Caco-2 (cell line): Measurements from ENCODE around the gene CLCF1. TPM values are rescaled to one million over a fixed set of nuclear protein-coding genes. Genes with fewer than 3 reads are reported as not detected.
A peak's percentile ranks its signal among the peaks of the same experiment; 100 is the strongest.

Experiments used
- BruUV-seq: library from RNA; stranded (reverse); fragments of 400-500 nt; replicated peaks from 2 replicates; lab custom pipeline; 2021; lab: Mats Ljungman, UMichigan
- CTCF ChIA-PET: fragments of 300-600 bp; sonication (Branson Sonifier 250); formaldehyde crosslinking; loops from one replicate; lab custom pipeline; 2022; ENCODE audit warnings: antibody characterized with exemption; lab: Charles Lee
- POLR2A ChIA-PET: fragments of 300-600 bp; sonication (Branson Sonifier 250); formaldehyde crosslinking; loops from one replicate; lab custom pipeline; 2022; ENCODE audit warnings: antibody characterized with exemption; lab: Charles Lee
- DNase-seq, 2 experiments: peaks; one replicate each; pipeline versions ENCODE4 v3.0.0 to v3.0.0-alpha.2; 2020 to 2022
- H3K27me3 ChIP-seq: replicated peaks from 2 replicates; pipeline ENCODE4 v1.6.0; 2011; ENCODE audit warnings: low read length; ENCODE audit not compliant: control insufficient read depth, insufficient read depth
- H3K36me3 ChIP-seq: 2 replicates; pipeline ENCODE4 v1.5.1; 2011; ENCODE audit warnings: low read length; ENCODE audit not compliant: control insufficient read depth, insufficient read depth
- H3K4me1 ChIP-seq: fragments of 250-450 bp; sonication (Bioruptor Pico); 2 replicates; pipeline ENCODE4 v1.5.1; 2020; ENCODE audit warnings: mild to moderate bottlenecking
- H3K4me3 ChIP-seq: 2 replicates; pipeline ENCODE4 v1.5.1; 2011; ENCODE audit warnings: low read depth, mild to moderate bottlenecking, control low read depth, low read length
- H3K9me3 ChIP-seq: fragments of 250-450 bp; sonication (Bioruptor Pico); 2 replicates; pipeline ENCODE4 v1.5.1; 2020; ENCODE audit warnings: mild to moderate bottlenecking, moderate library complexity
- H3K27ac Mint-ChIP-seq: one replicate; pipeline ENCODE4 v1.8.0; 2022; ENCODE audit warnings: mixed read lengths; ENCODE audit not compliant: unreplicated experiment
- H3K27me3 Mint-ChIP-seq: one replicate; pipeline ENCODE4 v1.8.0; 2022; ENCODE audit warnings: mixed read lengths; ENCODE audit not compliant: insufficient read depth, unreplicated experiment
- H3K36me3 Mint-ChIP-seq: one replicate; pipeline ENCODE4 v1.8.0; 2022; ENCODE audit warnings: mild to moderate bottlenecking, mixed read lengths; ENCODE audit not compliant: insufficient read depth, unreplicated experiment
- H3K4me1 Mint-ChIP-seq: one replicate; pipeline ENCODE4 v1.8.0; 2022; ENCODE audit warnings: low read depth, mixed read lengths; ENCODE audit not compliant: unreplicated experiment
- H3K4me3 Mint-ChIP-seq: one replicate; pipeline ENCODE4 v1.8.0; 2022; ENCODE audit warnings: mild to moderate bottlenecking, moderate library complexity, mixed read lengths; ENCODE audit not compliant: unreplicated experiment
- H3K9me3 Mint-ChIP-seq: one replicate; pipeline ENCODE4 v1.8.0; 2022; ENCODE audit warnings: mixed read lengths; ENCODE audit not compliant: unreplicated experiment
- intact Hi-C: fragments of 100-400 bp; cut with micrococcal nuclease; formaldehyde crosslinking; loops from one replicate; pipeline ENCODE4 v1.10.0; 2022; ENCODE audit not compliant: unreplicated experiment
- total RNA-seq: library from RNA; stranded (reverse); gene quantifications from 2 replicates; pipeline ENCODE4 v1.2.3, GENCODE V29; 2022
- TF ChIP-seq, protein P1 (sequence below), 2 experiments: fragments of 200-600 bp in 1 of 2; IDR thresholded peaks; 1 replicate in 1 of 2; 2 replicates in 1 of 2; pipeline versions ENCODE4 v1.5.1 to v1.8.0; 2011 to 2022; ENCODE audit warnings: antibody characterized with exemption in 1 of 2, control low read depth in 1 of 2, inconsistent platforms in 1 of 2, low read depth in 1 of 2, low read length in 1 of 2, mild to moderate bottlenecking in 1 of 2, moderate library complexity in 1 of 2; ENCODE audit not compliant: insufficient read depth in 1 of 2, severe bottlenecking in 1 of 2, unreplicated experiment in 1 of 2

The CLCF1 gene
- total RNA-seq, 1 experiment from 2014 or later: 4.5 TPM

DNA sequence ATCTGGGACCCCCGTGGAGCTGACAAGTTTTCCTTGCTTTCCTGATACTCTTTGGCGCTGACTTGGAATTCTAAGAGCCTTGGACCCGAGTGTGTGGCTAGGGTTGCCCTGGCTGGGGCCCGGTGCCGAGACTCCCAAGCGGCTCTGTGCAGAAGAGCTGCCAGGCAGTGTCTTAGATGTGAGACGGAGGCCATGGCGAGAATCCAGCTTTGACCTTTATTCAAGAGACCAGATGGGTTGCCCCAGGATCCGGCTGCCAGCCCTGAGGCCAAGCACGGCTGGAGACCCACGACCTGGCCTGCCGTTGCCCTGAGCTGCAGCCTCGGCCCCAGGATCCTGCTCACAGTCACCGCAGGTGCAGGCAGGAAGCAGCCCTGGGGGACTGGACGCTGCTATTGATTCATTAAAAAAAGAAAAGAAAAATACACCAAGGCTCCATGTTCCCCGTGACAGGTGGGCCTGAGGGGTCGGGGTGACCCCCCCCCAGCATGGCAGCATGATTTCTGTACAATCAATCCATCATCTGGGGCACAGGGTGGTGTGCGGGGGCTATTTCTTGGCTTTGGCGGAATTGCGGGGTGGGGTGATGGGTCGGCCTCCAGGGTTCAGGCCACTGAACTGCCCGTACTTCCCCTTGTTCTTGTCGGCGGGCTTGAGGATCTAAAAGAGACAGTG, 24.7 kb upstream of the CLCF1 start:
- Mint-ChIP-seq H3K27me3 (no peaks in the 10 kb centered on the region), H3K4me1 (peaks cover 8% of the 10 kb centered on the region), H3K9me3 (no peaks in the 10 kb centered on the region), H3K4me3 (no peak overlapping the region), H3K27ac (no peak overlapping the region), H3K36me3 (peaks cover 70% of the 10 kb centered on the region)
- Histone ChIP-seq H3K4me3 (no peak overlapping the region), H3K27me3 (no peaks in the 10 kb centered on the region), H3K36me3 (peaks cover 20% of the 10 kb centered on the region), H3K4me1 (peaks cover 14% of the 10 kb centered on the region), H3K9me3 (no peaks in the 10 kb centered on the region)
- ChIA-PET CTCF (no interaction called here), POLR2A (interaction anchor here (0.5 to 0.6 kb wide), 2 partner anchors 23 to 1352 kb away, joined by 3 to 6 read pairs; no protein-coding TSS in a partner anchor)
- intact Hi-C loops: no loop called here
- no peak for DNase-seq
- TF ChIP-seq, protein P1, sequence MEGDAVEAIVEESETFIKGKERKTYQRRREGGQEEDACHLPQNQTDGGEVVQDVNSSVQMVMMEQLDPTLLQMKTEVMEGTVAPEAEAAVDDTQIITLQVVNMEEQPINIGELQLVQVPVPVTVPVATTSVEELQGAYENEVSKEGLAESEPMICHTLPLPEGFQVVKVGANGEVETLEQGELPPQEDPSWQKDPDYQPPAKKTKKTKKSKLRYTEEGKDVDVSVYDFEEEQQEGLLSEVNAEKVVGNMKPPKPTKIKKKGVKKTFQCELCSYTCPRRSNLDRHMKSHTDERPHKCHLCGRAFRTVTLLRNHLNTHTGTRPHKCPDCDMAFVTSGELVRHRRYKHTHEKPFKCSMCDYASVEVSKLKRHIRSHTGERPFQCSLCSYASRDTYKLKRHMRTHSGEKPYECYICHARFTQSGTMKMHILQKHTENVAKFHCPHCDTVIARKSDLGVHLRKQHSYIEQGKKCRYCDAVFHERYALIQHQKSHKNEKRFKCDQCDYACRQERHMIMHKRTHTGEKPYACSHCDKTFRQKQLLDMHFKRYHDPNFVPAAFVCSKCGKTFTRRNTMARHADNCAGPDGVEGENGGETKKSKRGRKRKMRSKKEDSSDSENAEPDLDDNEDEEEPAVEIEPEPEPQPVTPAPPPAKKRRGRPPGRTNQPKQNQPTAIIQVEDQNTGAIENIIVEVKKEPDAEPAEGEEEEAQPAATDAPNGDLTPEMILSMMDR (IDR thresholded peaks at IDR 0.05; ENCODE audit: insufficient read depth in 1 of 2, low read depth in 1 of 2, low read length in 1 of 2, severe bottlenecking in 1 of 2, unreplicated experiment in 1 of 2): no peak
- BruUV-seq: TSS peak; percentile 49

DNA sequence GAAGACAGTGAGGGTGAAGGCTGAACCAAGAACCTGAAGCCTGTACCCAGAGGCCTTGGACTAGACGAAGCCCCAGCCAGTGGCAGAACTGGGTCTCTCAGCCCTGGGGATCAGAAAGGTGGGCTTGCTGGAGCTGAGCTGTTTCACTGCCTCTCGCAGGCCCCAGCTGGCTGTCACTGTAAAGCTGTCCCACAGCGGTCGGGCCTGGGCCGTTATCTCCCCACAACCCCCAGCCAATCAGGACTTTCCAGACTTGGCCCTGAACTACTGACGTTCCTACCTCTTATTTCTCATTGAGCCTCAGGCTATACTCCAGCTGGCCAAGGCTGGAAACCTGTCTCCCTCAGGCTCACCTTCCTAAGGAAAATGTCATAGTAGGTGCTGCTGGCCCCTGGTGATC, 24.1 kb upstream of the CLCF1 start:
- Mint-ChIP-seq H3K36me3 (peaks cover 75% of the 10 kb centered on the region), H3K4me1 (peaks cover 8% of the 10 kb centered on the region), H3K27ac (no peak overlapping the region), H3K27me3 (no peaks in the 10 kb centered on the region), H3K9me3 (no peaks in the 10 kb centered on the region), H3K4me3 (no peak overlapping the region)
- TF ChIP-seq, protein P1 (IDR thresholded peaks at IDR 0.05; ENCODE audit: insufficient read depth in 1 of 2, low read depth in 1 of 2, low read length in 1 of 2, severe bottlenecking in 1 of 2, unreplicated experiment in 1 of 2): no peak
- no peak overlapping the region for H3K4me3 ChIP-seq
- DNase-seq: no peak
- BruUV-seq: no TSS peak
- peaks cover 21% of the 10 kb centered on the region for H3K36me3 ChIP-seq
- H3K9me3 ChIP-seq: no peaks in the 10 kb centered on the region
- CTCF ChIA-PET: no interaction called here
- H3K4me1 ChIP-seq: peaks cover 17% of the 10 kb centered on the region
- POLR2A ChIA-PET: interaction anchor here (0.5 to 0.6 kb wide), 2 partner anchors 23 to 1353 kb away, joined by 3 to 6 read pairs; no protein-coding TSS in a partner anchor
- no peaks in the 10 kb centered on the region for H3K27me3 ChIP-seq
- intact Hi-C loops: no loop called here

DNA sequence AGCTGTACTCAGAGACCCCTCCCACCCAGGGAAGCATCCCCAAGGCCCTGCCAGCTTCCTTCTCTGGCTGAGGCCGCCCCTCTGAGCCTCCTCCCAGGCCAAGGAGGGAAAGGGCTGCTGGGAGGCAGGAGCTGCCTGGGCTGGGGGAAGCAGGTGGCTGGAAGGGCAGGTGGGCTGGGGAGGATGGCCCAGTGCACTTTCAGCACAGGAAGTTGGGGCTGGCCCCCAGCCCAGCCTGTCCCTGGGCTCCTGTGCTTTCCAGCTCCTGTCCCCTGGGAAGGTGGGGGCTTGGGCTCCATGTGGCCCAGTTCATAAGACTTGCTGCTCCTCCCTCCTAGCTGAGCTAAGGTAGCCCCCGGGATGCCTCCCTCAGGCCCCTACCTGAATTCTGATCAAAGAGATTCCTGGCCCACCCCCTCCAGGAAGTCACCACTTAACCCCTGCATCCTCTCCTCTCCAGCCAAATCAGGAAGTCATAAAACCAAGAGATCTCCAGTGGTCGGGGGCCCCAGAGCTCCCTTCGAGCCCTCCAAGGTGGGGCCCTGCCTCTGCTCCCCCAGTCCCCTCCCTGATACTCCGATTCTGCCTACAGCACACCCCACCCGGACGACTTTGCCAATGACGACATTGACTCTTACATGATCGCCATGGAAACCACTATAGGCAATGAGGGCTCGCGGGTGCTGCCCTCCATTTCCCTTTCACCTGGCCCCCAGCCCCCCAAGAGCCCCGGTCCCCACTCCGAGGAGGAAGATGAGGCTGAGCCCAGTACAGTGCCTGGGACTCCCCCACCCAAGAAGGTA, 23.4 kb upstream of the CLCF1 start:
- intact Hi-C loops: no loop called here
- DNase-seq: no peak
- POLR2A ChIA-PET: interaction anchor here (0.5 kb wide), 1 partner anchor 780 kb away, joined by 3 read pairs; the partner anchor contains the start of gene RBM14

More for the DNA sequence above, 23.4 kb upstream of the CLCF1 start:
- no TSS peak for BruUV-seq
- CTCF ChIA-PET: interaction anchor here (0.7 to 0.9 kb wide), 3 partner anchors 14 to 51 kb away, joined by 3 to 4 read pairs (median 3); no protein-coding TSS in a partner anchor
- Mint-ChIP-seq H3K9me3 (no peaks in the 10 kb centered on the region), H3K4me3 (no peak overlapping the region), H3K4me1 (peaks cover 8% of the 10 kb centered on the region), H3K36me3 (peaks cover 83% of the 10 kb centered on the region), H3K27me3 (no peaks in the 10 kb centered on the region), H3K27ac (peak overlapping the region; percentile 60)
- TF ChIP-seq, protein P1 (IDR thresholded peaks at IDR 0.05; ENCODE audit: insufficient read depth in 1 of 2, low read depth in 1 of 2, low read length in 1 of 2, severe bottlenecking in 1 of 2, unreplicated experiment in 1 of 2): no peak
- Histone ChIP-seq H3K4me1 (peaks cover 15% of the 10 kb centered on the region), H3K36me3 (peaks cover 21% of the 10 kb centered on the region), H3K4me3 (no peak overlapping the region), H3K9me3 (no peaks in the 10 kb centered on the region), H3K27me3 (no peaks in the 10 kb centered on the region)
